Body of pancreas (tissue), 4 donors: ENCODE data around the gene BSPRY.
"Not testable (repeated sequence)": the region's sequence is repeated elsewhere in the genome, so short reads cannot be mapped to it uniquely, and the experiment has no call there.

Experiments
- CTCF ChIP-seq, 7 experiments: fragments of 450-650 bp in 4 of 7; fragments of 200-600 bp in 3 of 7; sonication (generic) in 3 of 7; IDR thresholded peaks; one replicate each; pipeline ENCODE4 v1.5.1; 2016 to 2019; ENCODE audit warnings: antibody characterized with exemption in 7 of 7
- POLR2A ChIP-seq, 3 donors: fragments of 450-650 bp; IDR thresholded peaks; one replicate each; pipeline ENCODE4 v1.6.1; 2016; ENCODE audit warnings: antibody characterized with exemption in 3 of 3, mild to moderate bottlenecking in 2 of 3

GRCh38 chr9:113406873-113407511 is 57.7 kb downstream of the BSPRY start:
- TF ChIP-seq CTCF (IDR thresholded peaks at IDR 0.05), result peak; percentile 69 to 97 (median 92)
- TF ChIP-seq POLR2A (IDR thresholded peaks at IDR 0.05), result not testable (repeated sequence)
